Spinal cord (tissue), 10 donors: Measurements from ENCODE around the gene CALD1. TPM values are rescaled to one million over a fixed set of nuclear protein-coding genes. Genes with fewer than 3 reads are reported as not detected.
A peak's percentile ranks its signal among the peaks of the same experiment; 100 is the strongest.

ENCODE experiments used
- DNase-seq, 6 donors: peaks; one replicate each; pipeline versions ENCODE4 v3.0.0 to v3.0.0-alpha.2; 2013 to 2015; ENCODE audit warnings: low spot score in 6 of 6, low read depth in 4 of 6
- H3K27ac ChIP-seq: one replicate; pipeline ENCODE4 v1.5.1; 2013; ENCODE audit warnings: low read depth, low read length, control low read depth
- H3K27me3 ChIP-seq: one replicate; pipeline ENCODE4 v1.6.1; 2013; ENCODE audit warnings: low read length; ENCODE audit not compliant: control insufficient read depth, insufficient read depth
- H3K36me3 ChIP-seq: one replicate; pipeline ENCODE4 v1.6.1; 2013; ENCODE audit warnings: low read length; ENCODE audit not compliant: control insufficient read depth, insufficient read depth
- H3K4me1 ChIP-seq: one replicate; pipeline ENCODE4 v1.6.1; 2013; ENCODE audit warnings: low read length; ENCODE audit not compliant: control insufficient read depth, insufficient read depth
- H3K4me3 ChIP-seq: one replicate; pipeline ENCODE4 v1.5.1; 2013; ENCODE audit warnings: low read depth, low read length, control low read depth
- H3K9me3 ChIP-seq: one replicate; pipeline ENCODE4 v1.6.1; 2013; ENCODE audit warnings: low read length; ENCODE audit not compliant: control insufficient read depth, insufficient read depth
- WGBS: methylation state at CpG from one replicate; pipeline ENCODE4 v1.1.5; 2013; ENCODE audit warnings: missing lambda C conversion rate; ENCODE audit not compliant: insufficient coverage; 5-methylcytosine and 5-hydroxymethylcytosine counted together
- polyA plus RNA-seq, 2 donors: library from polyadenylated mRNA; unstranded; fragments of 120-200 nt; gene quantifications; one replicate each; pipeline ENCODE4 v1.2.1, GENCODE V29; 2013; ENCODE audit not compliant: insufficient read length in 2 of 2
- total RNA-seq, 2 donors: library from RNA; depleted of rRNA in 1 of 2; stranded (reverse); fragments of 120-200 nt in 1 of 2; fragments of >200 nt in 1 of 2; gene quantifications; one replicate each; pipeline versions ENCODE4 v1.2.3 to v1.2.4, GENCODE V29; 2013 to 2014
- donor health status: healthy.

The CALD1 gene
- total and polyA plus RNA-seq, 4 donors = 77.4 to 162 (median 111) TPM

DNA sequence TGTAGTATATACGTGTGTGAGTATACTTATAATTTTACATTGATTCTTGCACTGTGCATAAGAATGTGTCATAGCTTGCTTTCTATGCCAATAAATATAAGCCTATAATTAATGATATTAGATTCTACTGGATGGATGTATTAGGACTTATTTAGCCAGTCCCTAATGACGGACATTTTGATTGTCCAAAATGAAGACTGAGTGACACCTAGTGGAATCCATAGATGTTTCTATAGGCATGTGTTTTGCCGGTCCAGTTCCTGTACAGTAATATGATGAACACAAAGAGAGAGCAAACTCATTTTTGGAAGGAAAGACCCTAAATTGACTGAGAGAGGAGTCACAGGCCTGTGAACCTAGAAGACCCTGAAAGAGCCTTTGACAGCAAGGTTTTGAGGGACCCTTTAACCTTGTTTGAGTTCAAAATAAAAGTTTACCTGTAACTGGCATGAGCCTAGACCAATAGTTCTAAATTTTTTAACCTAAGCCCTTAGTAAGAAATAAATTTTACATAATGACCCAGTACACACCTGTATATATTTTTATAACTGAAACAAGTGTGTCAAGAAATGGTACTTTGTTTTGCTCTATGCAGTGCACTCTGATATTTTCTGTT, 164.5 kb downstream of the CALD1 start:
- Histone ChIP-seq H3K27ac (no peak overlapping the region), H3K36me3 (peaks cover 11% of the 10 kb centered on the region), H3K4me1 (no peaks in the 10 kb centered on the region), H3K9me3 (no peaks in the 10 kb centered on the region), H3K27me3 (no peaks in the 10 kb centered on the region), H3K4me3 (no peak overlapping the region)
- peak in 5 of 6 donors; percentile 26 to 89 (median 49) for DNase-seq
- 51% methylated on average over 2 of the region's 3 CpGs for WGBS

DNA sequence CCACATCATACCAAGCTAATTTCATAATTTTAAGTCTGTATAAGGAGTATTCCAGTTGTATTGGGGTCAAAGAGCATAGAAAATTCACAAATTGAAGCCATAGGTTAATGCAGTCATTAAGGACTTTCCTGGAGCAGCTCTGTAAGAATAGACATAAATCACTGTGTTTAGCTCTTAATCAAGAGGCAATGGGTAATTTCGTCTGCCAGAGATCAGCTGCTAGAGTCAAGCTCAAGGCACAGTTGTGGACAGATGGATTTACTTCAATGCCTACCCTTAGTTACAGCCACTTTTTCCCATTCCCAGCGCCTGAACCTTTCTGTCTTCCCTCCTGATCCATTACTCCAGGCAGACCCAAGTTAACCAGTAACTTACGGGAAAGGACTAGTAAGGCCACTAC, 166.3 kb downstream of the CALD1 start:
- Histone ChIP-seq H3K4me3 (no peak overlapping the region), H3K9me3 (no peaks in the 10 kb centered on the region), H3K36me3 (peaks cover 18% of the 10 kb centered on the region), H3K27me3 (no peaks in the 10 kb centered on the region), H3K4me1 (no peaks in the 10 kb centered on the region), H3K27ac (no peak overlapping the region)
- DNase-seq = no peak
- WGBS = 73% methylated on average over 3 of the region's 3 CpGs

DNA sequence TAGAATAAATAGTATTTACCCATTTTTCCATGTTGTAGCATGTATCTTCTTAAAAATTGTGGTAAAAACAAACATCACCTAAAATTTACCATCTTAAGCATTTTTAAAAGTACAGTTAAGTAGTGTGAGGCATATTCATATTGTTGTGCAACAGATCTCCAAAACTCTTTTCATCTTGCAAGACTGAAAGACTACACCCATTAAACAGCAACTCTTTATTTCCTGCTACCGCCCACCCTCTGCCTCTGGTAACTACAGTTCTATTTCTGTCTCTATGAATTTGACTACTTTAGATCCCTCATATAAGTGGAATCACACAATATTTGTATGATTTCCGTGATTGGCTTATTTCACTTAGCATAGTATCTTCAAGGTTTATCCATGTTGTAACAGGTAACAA, 166.8 kb downstream of the CALD1 start:
- no peaks in the 10 kb centered on the region for H3K9me3 ChIP-seq
- 100% methylated on average over 2 of the region's 2 CpGs for WGBS
- H3K27ac ChIP-seq = no peak overlapping the region
- peaks cover 21% of the 10 kb centered on the region for H3K36me3 ChIP-seq
- no peaks in the 10 kb centered on the region for H3K4me1 ChIP-seq
- no peak overlapping the region for H3K4me3 ChIP-seq
- H3K27me3 ChIP-seq = no peaks in the 10 kb centered on the region
- DNase-seq = no peak

DNA sequence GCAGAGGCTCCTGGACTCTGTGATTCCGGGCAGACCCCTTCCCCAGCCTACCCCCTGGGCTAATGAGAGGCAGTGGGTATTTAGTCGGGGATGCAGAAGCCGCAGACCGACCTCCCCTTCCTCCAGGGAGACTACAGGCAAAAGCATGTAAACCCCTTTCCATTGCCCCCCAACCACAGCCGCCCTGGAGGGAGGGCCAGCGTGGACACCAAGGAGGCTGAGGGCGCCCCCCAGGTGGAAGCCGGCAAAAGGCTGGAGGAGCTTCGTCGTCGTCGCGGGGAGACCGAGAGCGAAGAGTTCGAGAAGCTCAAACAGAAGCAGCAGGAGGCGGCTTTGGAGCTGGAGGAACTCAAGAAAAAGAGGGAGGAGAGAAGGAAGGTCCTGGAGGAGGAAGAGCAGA, 167.9 kb downstream of the CALD1 start:
- H3K36me3 ChIP-seq = peaks cover 29% of the 10 kb centered on the region
- WGBS = 93% methylated on average over 15 of the region's 17 CpGs
- H3K4me3 ChIP-seq = no peak overlapping the region
- no peaks in the 10 kb centered on the region for H3K4me1 ChIP-seq
- no peak for DNase-seq
- H3K27me3 ChIP-seq = no peaks in the 10 kb centered on the region
- H3K27ac ChIP-seq = no peak overlapping the region
- H3K9me3 ChIP-seq = no peaks in the 10 kb centered on the region

DNA sequence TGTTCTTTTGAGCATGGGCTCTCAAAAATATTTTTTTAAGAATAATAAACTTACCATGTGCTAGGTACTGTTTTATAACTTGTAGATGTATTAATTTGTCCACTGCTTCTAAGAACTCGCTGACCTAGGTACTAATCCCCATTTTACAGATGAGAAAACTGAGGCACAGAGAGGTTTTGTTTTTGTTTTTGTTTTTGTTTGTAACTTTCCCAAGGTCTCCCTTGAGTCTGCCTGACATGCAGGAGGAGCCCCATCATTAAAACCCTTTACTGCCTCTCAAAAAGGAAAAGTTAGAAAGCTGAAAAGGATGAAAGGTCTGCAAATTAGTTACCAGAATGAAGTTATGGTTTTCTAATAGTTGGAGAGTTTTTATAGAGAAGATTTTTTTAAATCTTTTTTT, 168.4 kb downstream of the CALD1 start:
- no CpG with 5 or more reads among the region's 1 CpG for WGBS
- no peak for DNase-seq
- H3K36me3 ChIP-seq = peaks cover 33% of the 10 kb centered on the region
- no peaks in the 10 kb centered on the region for H3K27me3 ChIP-seq
- no peak overlapping the region for H3K4me3 ChIP-seq
- no peaks in the 10 kb centered on the region for H3K4me1 ChIP-seq
- H3K27ac ChIP-seq = no peak overlapping the region
- H3K9me3 ChIP-seq = no peaks in the 10 kb centered on the region

DNA sequence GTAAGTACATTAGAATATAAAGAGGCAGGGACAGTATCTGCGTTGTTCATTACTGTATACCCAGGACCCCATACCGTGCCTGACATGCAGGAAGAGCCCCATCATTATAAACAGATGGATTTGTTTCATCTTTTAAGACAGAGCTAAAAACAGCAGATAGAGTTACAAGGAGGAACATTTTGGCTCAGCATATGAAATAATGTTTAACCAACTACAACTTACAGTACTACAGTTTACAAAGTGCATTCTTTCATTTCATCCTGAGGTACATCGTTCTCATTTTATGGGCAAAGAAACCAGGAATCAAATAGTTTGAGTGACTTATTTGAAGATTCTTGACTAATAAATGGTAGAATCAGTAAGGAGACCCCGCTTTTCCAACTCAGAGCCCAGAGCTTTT, 168.8 kb downstream of the CALD1 start:
- Histone ChIP-seq H3K4me1 (no peaks in the 10 kb centered on the region), H3K27ac (no peak overlapping the region), H3K9me3 (no peaks in the 10 kb centered on the region), H3K36me3 (peaks cover 36% of the 10 kb centered on the region), H3K27me3 (no peaks in the 10 kb centered on the region), H3K4me3 (no peak overlapping the region)
- WGBS = no CpG with 5 or more reads among the region's 4 CpGs
- no peak for DNase-seq

DNA sequence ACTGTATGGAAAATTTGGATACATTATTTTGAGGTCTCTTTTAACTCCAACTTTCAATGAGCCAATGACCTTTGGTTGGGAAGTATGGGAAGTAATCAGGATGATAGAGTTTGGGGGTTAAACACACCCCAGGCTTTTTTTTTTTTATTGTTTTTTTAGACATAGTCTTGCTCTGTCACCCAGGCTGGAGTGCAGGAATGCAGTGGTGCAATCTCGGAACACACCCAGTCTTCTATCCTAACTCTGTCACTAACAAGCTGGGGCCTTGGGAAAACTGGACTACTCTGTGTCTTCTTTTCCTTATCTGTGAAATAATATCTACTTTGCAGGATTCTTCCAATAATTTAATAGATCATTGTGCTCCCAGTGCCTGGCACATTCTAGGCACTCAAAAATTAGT, 169.3 kb downstream of the CALD1 start:
- H3K4me3 ChIP-seq = no peak overlapping the region
- H3K27me3 ChIP-seq = no peaks in the 10 kb centered on the region
- H3K4me1 ChIP-seq = no peaks in the 10 kb centered on the region
- no peak for DNase-seq
- H3K9me3 ChIP-seq = no peaks in the 10 kb centered on the region
- peaks cover 36% of the 10 kb centered on the region for H3K36me3 ChIP-seq
- no CpG with 5 or more reads among the region's 1 CpG for WGBS
- H3K27ac ChIP-seq = no peak overlapping the region

DNA sequence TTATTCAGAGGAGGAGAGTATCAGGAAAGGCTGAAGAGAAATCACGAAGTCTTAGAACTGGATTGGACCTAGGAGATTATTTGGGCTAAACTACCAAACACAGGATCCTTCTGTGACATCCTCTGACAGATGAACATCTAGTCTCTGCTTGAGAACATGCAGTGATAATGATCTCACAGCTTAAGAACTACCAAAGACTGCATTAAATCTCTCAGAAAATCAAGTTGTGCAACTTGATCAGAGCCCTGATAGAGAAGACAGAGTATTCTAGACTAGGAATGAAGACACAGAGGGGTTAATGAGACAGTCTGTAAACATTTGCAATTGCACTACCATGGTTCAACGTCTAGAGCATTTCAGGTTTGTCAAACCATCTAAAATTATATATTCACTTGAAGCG, 169.7 kb downstream of the CALD1 start:
- H3K36me3 ChIP-seq = peaks cover 36% of the 10 kb centered on the region
- no peaks in the 10 kb centered on the region for H3K9me3 ChIP-seq
- H3K4me3 ChIP-seq = no peak overlapping the region
- H3K27me3 ChIP-seq = no peaks in the 10 kb centered on the region
- 57% methylated on average over 1 of the region's 3 CpGs for WGBS
- H3K4me1 ChIP-seq = no peaks in the 10 kb centered on the region
- no peak overlapping the region for H3K27ac ChIP-seq
- no peak for DNase-seq

DNA sequence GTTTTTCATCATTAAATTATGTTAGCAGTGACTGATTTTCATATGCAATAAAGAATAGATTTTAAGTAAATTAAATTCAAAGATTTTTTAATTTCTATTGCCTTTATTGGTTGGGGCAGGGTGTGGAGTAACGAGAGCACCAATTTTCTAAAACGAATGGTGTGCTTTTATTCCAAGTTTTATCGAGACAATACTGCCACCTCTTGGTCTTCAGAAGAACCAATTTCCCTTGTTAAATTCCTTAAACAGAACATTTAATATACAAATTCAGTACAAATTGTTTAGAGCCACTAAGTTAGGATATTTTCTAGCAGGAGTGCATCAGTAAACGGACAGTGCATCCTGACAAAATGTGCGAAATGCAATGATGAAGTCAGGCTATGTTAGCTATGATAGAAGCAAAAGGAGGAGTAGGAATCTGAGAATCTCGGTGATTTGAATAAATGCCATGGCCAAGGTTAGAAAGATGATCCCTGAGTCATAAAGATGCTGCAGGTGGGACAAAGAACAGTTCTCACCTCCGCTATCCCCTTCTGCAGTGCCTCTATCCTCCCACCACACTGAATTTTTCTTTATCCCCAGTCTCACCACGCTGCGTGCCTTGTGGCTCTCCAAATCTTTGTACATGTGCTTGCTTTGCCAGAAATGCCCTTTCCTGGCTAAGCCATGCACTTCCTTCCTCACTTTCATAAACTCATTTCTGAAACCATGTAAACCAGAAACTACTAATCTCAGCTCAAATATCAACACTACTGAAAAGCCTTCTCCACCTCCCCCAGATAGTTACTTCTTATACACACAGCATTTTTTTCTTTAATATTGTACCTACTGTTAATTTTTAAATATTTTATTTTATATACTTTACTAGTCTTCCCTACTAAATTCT, 175.0 kb downstream of the CALD1 start:
- Histone ChIP-seq H3K27ac (no peak overlapping the region), H3K36me3 (peaks cover 35% of the 10 kb centered on the region)
- WGBS = 87% methylated on average over 6 of the region's 9 CpGs

DNA sequence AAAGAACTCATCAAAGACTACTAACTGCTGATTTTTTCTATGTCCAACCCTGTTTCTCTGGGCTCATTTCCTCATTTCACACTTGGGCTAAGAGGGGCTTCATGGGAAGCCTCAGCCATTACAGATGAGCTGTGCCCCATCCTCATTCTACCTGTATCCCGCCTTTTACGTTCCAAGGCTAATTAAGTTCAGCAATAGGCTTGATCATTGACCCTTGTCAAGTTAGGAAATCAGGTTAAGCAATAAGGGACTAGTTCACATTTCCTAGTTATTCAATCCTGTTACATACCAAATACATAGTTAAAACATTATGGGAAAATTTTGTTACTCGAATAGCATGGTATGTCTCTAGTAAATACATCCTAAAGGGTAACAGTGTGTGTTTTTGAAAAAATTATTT, 177.6 kb downstream of the CALD1 start:
- Histone ChIP-seq H3K4me1 (no peaks in the 10 kb centered on the region), H3K36me3 (peaks cover 23% of the 10 kb centered on the region), H3K4me3 (no peak overlapping the region), H3K27ac (no peak overlapping the region), H3K27me3 (no peaks in the 10 kb centered on the region), H3K9me3 (no peaks in the 10 kb centered on the region)
- DNase-seq = no peak
- no CpG with 5 or more reads among the region's 3 CpGs for WGBS

More for the DNA sequence above, 175.0 kb downstream of the CALD1 start:
- H3K4me3 ChIP-seq = no peak overlapping the region
- peak in 4 of 6 donors; percentile 22 to 81 (median 44) for DNase-seq
- H3K27me3 ChIP-seq = no peaks in the 10 kb centered on the region
- no peaks in the 10 kb centered on the region for H3K9me3 ChIP-seq
- H3K4me1 ChIP-seq = no peaks in the 10 kb centered on the region
